ENCODE measurements around the gene TNFRSF18.
"Not testable (repeated sequence)": the region's sequence is repeated elsewhere in the genome, so short reads cannot be mapped to it uniquely, and the experiment has no call there.

The TNFRSF18 gene

DNA sequence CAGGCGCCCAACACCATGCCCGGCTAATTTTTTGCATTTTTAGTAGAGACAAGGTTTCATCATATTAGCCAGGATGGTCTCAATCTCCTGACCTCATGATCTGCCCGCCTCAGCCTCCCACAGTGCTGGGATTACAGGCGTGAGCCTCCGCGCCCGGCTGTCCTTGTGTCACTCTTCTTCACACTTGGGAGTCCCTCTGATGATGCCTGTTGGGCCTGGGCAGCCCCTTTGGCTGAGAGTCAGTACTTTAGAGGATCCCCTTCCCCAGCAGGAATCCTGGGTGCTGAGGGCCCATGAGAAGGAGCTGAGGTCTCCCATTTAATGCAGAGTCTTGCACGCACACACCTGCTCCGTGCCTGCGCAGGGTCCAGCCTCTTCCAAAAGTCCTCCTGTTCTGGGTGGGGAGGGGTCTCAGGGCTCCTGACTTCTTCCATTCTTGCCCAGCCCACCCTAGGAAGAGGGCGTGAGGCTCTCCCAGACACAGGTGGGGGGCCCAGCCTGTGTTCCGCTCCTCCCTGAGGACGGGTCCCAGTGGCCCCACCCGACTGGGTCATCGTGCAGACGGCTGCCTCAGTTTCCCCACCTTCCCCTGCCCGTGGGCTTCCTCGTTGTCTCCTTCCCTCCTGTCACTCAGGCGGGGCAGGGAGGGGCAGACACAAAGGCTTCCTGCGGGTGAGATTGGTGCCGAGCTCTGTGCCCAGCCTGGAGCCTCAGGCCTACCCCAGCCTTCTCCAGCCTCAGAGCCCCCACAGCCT, 28.8 kb downstream of the TNFRSF18 start:
- DNase-seq (ENCODE audit: low read depth) = no peak

DNA sequence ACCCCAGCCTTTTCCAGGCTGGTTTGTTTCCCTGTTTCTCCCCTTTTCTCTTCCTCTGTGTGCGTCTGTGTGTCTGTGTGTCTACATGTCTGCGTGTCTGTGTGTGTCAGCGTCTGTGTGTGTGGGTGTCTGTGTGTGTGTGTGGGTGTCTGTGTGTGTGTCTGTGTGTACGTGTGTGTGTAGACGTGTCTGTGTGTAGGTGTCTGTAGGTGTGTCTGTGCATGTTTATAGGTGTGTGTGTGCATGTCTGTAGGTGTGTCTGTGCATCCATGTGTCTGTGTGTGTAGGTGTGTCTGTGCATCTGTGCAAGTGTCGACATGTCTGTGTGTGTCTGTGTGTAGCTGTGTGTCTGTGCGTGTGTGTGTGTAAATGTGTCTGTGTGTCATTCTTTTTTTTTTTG, 29.5 kb downstream of the TNFRSF18 start:
- DNase-seq (ENCODE audit: low read depth) = no peak

DNA sequence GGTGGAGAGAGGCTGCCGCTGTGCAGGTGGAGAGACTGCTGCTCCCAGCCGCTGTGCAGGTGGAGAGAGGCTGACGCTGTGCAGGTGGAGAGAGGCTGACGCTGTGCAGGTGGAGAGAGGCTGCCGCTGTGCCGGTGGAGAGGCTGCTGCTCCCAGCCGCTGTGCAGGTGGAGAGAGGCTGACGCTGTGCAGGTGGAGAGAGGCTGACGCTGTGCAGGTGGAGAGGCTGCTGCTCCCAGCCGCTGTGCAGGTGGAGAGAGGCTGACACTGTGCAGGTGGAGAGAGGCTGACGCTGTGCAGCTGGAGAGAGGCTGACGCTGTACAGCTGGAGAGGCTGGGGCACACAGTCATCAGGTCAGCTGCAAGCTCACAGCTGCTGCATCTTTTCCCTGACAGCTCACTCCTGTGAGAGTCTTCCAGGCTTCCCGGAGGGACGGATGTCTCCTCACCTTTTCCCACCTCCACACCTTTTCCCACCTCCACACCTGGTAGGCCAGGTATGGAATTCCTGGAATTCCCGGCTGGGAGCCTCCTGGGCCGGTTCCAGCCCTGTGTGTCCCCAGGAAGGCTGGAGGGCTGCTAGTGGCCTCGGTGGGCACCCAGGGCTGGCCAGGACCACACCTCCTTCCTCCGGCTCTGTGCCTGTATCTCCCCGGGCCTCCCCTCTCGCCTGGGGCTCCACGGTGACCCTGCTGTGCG, 30.2 kb downstream of the TNFRSF18 start:
- not testable (repeated sequence) for DNase-seq (ENCODE audit: low read depth)

DNA sequence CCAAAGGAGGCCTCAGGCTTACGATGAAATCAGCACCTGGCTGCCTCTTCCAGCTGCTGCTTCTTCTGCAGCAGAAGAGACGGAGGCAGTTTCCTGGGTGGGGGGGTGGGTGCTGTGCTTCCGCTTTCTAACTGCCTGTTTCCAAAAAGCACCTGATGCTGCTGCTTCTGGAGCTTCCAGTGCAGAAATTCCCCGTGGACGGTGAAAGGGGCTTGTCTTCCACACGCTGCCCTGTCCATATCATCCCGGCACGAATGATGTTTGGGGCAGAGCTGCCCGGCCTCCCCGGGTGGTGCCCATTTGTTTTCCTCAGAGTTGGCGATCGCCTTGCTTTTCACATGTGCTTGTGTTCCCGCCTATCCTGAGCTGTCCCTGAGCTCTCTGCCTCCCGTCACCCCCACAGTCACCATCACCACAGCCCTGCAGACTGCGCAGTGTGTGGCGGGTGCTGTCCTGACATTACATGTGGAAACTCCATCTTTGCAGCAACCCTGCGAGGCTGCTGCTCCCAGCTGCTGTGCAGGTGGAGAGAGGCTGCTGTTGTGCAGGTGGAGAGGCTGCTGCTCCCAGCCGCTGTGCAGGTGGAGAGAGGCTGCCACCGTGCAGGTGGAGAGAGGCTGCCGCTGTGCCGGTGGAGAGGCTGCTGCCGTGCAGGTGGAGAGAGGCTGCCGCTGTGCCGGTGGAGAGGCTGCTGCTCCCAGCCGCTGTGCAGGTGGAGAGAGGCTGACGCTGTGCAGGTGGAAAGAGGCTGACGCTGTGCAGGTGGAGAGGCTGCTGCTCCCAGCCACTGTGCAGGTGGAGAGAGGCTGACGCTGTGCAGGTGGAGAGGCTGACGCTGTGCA, 30.9 kb downstream of the TNFRSF18 start:
- no peak for DNase-seq (ENCODE audit: low read depth)

DNA sequence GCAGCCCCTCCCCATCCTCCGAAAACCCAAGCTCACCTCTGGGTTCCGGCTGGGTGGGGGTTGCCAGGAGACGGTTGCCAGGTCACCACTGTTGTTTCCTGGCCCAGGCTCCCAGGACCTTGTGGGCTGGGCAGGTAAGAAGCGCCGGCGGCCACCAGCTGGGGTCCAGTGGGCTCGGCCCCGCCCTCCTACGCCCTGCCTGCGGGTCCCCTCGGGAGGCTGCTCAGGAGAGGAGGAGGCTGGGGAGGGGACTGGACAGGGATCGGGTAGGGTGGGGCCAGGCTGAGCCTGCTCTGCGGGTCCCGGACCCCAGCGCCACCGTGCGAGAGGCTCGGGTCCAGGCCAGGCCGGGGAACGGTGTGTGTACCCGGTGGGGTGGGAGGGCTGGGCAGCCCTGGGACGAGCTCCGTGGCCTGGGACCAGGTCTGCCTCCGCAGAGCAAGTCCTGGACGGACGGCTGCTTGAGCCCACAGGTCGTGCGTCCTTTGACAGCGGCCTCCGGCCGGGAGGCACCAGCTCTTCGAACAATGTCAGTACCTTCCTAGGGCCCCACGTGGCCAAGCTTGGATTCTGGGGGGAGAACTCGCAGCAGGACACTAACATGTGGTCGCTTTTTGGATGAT, 32.5 kb downstream of the TNFRSF18 start, which contains the start of gene TTLL10:
TTLL10 (plus strand) TSS at position 88 of the 623 bp plus-strand sequence. CDS start 5,336 bp downstream, outside the sequence.
- no peak for DNase-seq (ENCODE audit: low read depth)

DNA sequence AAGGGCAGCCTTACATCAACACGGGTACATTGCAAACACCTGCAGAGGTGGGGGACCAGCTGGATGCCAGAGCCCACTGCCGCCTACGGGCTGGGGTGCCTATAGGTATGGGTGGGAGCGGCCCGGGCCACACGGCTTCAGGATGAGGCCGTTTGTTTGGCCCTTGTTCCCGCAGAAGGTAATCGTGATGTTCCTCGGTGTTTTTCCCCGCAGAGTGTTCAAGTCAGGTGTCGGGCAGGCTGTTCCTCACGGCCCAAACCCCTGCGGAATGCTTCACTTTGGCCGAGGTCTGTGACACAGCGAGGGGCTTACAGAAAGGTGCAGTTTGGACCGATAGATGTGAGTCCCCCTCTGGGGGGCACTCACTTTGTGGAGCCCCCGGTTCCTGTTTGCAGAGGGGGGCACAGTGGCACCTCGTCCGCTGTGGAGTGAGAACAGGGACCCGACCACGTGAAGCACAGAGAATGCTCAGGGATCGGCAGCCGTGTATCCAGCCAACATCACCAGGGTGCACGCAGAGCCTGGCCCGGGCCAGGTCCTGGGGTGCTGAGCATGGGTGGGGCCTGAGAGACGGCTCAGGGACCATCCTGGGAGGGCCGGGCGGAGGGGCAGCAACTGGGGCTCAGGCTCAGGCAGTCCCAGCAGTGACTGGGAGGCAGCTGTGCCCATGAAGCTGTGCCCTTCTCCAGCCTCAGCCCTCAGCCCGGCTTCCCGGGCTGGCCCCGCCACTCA, 33.2 kb downstream of the TNFRSF18 start:
- no peak for DNase-seq (ENCODE audit: low read depth)

DNA sequence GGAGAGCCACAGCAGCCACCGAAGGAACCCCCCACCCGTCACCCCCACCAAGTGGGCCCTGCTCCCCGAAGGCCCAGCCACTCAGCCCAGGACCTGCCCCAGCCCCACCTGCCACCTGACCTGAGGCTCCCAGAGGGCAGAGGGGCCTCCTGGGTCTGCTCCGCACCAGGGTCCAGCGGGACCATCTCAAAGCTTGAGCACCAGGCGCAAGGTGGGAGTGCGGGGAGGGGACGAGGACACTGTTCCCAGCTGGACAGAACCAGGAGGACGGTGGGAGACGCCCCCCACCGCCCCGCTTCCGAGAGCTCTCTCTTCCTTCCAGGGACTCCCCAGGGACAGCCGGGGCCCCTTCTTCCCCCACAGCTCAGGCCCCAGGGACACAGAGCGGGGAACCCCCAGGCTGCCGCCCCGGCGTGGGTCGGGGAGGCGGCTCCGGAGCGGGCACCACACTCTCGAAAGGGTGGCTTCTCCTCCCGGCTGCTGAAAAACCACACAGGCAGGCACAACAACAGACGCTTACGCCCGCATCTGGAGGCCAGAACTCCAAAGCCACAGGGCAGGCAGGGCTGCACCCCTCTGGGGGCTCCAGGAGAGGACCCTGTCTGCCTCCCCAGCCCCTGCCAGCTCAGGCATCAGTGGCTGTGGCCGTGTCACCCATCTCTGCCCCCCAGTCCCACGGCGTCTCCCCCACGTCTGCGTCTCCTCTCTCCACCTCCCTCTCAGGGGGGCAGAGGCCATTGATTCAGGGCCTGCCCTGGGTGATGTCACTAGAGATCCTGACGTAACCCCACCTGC, 34.6 kb downstream of the TNFRSF18 start:
- no peak for DNase-seq (ENCODE audit: low read depth)

DNA sequence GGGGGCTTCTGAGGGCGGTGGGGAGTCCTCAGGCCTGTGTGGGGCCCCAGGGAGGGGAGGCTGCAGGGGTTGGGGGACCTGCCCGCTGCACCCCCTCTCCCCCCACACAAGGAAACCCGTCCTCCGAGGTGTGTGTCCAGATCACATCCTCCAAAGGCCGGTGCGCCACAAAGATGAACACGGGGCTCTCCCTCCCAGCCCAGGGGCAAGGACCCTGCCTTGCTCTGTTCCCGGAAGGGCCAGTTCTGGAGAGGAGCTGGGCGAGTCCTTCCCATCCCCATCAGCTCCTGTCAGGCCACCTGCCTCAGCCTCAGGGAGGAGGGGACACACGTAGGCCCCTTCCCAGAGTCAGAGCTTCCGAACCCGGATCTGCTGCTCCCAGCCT, 35.2 kb downstream of the TNFRSF18 start:
- no peak for DNase-seq (ENCODE audit: low read depth)

DNA sequence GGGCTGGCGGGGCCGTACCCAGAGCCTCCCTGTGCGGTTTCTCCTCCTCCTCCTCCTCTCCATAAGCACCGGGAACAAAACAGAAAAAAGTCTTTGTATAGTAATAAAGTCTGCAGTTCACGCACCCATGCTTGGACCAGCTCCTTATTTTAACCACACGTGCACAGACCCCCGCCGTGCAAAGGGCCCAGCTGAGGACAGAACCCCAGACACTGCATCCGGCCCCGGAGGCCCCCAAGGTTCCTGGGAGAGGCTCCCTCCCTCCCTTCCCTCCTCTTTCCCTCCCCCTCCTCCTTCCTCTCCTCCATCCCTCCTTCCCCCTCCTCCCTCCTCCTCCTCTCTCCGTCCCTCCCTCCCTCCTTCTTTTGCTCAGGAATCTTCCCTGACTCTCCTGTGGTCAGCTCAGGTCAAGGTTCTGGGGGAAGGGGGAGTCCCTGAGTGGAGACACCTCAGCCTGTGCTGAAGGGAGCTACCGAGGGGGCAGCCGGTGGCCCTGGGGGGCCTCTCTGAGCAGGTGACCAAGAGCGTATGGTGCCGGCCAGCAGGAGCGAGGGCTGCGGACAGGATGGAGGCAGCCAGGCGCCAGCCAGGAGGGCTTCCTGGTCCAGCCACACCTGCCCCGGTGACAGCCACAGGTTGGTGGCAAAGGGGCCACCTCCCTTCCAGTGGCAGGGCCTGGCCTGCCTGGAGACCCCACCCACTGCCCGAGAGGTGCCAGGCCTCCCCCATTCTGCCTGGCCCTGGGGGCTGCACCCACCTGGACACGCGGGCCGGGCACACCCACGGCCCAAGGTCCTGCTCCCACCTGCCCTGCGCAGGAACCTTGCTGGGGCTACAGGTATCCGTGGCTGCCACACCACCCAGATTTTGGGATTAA, 35.9 kb downstream of the TNFRSF18 start:
- no peak for DNase-seq (ENCODE audit: low read depth)

DNA sequence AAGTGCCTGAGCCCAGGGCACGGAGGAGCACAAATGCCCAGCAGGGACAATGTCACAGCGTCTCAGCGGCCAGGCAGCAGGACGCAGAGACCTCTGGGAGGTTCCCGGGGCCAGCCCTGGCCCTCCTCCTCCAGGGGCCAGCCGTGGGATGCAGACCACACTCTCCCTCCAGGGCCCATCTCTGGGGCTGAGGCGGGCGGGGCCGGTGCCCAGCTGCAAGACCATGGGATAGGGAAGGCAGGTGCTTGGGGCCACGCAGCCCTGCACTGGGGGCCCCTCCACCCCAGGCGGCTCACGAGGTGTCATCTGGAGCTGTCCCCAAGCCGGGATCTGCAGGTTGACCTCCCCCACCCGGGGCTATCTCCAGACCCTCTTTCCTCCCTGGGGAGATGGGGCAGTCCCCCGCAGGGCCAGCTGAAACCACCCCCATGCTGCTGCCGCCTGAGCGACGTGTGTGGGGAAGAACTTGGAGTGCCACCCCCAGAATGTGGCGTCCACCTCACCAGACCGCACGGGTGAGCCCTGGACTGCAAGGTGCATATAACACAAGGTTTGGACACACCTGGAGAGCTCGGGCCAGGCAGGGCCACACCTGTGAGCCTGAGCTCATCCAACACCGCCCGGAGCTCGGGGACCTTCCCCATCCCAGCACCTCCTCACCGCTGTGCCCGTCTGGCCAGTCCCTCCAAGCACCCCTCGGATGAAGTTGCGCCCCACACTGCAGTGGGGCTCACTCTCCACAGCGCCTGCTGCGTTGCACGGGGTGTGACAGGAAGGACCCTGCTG, 36.8 kb downstream of the TNFRSF18 start:
- DNase-seq (ENCODE audit: low read depth) = no peak

DNA sequence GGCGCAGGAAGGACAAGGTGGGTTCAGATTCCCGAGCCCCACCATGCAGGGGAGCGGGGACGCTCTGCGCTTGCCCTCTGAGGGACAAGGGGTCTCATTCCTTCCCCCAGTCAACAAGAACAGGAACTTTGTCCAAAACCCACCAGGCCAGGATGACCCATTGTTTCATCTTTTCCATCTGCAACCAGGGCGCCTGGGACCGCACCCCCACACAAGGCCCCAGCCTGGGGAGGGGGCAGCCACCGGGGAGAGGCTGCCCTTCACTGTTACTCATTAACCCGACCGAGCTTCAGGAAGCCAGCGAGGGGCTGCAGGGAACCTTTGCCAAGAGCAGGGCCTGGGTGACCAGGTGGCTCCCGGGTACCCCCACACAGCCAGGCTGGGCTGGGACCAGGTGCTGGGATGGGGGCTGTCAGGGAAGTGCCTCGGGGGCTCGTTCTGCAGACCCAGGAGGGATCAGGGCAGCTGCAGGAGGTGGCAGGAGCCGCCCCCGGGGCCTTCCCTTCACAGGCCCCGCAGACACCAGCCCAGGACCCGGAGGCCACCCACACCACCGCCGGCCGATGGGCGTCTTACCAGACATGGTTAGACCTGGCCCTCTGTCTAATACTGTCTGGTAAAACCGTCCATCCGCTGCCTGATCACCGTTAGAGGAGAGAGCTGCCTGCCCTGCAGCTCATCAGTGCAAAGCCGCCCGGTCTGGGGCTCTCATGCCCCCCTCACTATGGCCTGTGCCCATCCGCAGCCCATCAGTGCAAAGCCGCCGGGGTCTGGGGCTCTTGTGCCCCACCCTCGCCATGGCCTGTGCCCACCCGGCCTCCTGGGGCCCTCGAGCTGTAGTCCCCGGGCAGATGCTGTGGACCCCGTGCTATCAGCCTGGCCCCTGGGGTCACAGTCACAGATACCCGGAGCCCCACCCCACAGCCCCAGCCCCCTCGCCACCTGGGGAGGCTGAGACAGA, 37.7 kb downstream of the TNFRSF18 start:
- no peak for DNase-seq (ENCODE audit: low read depth)

DNA sequence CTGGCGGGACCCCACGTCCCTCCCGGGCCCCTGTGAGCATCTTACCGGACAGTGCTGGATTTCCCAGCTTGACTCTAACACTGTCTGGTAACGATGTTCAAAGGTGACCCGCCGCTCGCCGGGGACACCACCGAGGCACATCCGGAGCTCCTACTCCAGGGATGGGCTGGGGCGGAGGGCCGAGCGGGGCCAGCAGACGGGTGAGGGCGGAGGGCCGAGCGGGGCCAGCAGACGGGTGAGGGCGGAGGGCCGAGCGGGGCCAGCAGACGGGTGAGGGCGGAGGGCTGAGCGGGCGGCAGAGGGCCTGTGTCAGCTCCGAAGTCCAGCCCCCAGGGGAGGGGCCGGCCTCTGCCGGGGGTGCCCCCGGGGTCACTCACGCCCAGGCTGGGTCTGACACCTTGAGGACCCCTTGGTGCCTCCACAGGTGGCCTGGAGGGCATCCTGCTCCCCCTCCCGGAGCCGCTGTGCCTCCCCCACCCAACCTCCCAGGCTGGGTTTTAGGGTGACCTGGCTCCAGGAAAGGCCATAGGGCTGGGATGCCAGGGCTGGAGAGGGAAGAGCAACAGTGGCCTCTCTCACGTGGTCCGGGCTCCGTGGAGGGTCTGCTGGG, 38.4 kb downstream of the TNFRSF18 start:
- DNase-seq (ENCODE audit: low read depth) = no peak

DNA sequence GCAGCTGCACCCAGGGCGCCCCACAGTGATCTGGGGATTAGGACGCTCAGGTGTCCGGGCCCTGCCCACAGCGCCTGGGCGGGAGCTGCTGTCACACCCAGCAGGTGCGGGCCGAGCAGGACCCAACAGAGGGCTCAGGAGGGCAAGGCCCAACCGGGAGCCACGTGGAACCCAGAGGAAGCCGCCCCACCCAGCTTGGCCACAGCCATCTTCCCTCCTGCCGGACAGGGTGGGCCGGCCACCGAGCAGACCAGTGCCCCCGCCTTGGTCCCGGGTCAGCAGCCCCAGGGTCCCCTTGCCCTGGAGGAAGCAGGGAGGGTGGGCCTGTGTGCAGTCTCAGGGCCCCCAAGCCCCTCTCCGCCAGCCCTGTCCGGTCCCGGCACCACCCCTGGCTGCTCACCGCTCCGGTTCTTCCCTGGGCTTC, 39.0 kb downstream of the TNFRSF18 start:
- DNase-seq (ENCODE audit: low read depth) = no peak

DNA sequence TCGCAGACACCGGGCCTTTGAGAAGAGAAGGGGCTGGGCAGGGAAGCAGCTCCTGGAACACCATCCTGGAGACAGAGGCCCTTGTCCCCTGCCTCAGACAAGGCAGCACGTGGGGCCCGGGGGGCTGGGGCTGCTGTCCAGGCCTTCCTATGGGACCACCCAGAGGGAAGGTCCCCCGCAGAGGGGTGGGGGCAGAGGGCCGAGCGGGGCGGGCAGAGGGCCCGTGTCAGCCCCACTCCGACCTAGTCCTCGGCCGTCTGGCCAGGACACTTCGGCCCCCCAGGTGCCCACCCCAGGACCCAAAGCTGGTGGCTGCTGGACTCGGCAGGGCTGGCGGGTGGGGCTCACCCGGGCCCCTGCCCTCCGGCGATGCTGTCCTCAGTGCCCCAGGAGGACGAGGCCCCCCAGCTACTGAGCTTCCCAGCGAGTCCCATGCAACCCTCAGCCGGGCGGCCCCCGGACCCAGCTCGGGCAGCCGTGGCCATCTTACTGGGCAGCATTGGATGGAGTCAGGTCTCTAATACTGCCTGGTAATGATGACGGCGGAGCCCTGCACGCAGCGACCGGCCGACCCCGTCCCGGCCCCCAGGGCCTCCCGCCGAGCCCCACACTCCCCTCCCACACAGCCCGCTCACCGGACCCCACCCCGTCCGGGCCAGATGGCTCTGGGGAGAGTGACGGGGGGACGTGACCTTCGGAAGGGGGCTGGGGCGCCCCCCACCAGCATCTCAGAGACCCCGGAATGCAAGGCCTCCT, 39.6 kb downstream of the TNFRSF18 start:
- DNase-seq (ENCODE audit: low read depth) = no peak

DNA sequence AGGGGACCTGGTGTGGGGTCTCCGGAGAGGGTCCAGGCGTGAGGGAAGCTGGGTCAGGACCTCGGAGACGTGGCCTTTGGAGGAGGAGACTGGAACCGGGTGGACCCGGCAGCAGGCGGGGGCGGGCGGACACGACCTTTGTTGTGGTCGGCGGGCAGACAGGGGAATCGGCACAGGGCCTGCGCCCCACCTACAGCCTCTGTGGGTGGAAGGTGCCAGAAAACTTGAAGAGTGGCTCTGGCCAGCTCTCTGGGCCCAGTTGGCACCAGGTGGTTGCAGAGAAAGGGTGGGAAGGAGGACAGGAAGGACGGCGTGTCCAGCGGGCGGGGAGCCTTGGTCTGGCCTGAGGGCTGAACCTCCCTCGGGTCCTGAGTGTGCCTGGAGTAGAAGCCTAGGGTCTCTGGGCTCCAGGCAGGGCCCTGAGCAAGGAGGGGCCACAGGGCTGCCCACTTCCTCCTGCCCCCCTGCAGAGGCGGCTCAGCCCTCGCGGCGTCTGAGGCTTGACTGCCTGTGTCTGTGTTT, 40.4 kb downstream of the TNFRSF18 start:
- DNase-seq (ENCODE audit: low read depth) = no peak

DNA sequence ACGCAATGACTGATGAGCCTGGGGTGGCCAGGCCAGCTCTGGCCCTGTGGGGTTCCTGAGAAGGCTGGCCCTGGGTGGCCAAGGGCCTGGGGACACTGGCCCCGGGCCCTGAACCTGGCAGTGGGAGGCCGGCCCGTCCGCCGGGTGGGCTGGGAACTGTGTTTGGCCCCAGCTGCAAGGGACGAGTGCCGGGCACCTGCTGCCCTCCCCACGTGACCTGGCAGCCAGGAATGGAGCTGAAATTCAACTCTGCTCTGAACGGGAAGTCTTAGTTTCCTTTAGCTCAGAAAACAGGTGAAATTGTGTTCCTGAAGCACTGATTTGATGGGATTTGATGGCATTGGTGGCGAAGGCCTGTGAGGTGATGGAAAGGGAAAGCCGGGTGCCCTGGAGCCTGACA, 40.9 kb downstream of the TNFRSF18 start:
- DNase-seq (ENCODE audit: low read depth) = no peak
